DND-41 (cell line): ENCODE data around the gene MATN3.

Experiments used
- ATAC-seq: fragments of 200-7000 bp; cut with Tn5 transposase; 3 replicates; pipeline ENCODE4 v1.9.1; 2021; ENCODE audit warnings: low read depth; ENCODE audit not compliant: insufficient read depth
- DNase-seq: peaks from one replicate; pipeline ENCODE4 v3.0.0-alpha.2; 2020
- H2AFZ ChIP-seq: 2 replicates; pipeline ENCODE4 v1.6.0; 2012; ENCODE audit warnings: low read depth, low read length
- H3K27ac ChIP-seq: 2 replicates; pipeline ENCODE4 v1.5.1; 2012; ENCODE audit warnings: low read length, inconsistent platforms
- H3K27me3 ChIP-seq: fragments of 200-600 bp; sonication (generic); 2 replicates; pipeline ENCODE4 v1.6.0; 2012; ENCODE audit warnings: low read length, mild to moderate bottlenecking, inconsistent platforms; ENCODE audit not compliant: insufficient read depth, poor library complexity
- H3K36me3 ChIP-seq: 2 replicates; pipeline ENCODE4 v1.5.1; 2012; ENCODE audit warnings: low read length, inconsistent platforms; ENCODE audit not compliant: insufficient read depth
- H3K4me1 ChIP-seq: 2 replicates; pipeline ENCODE4 v1.5.1; 2012; ENCODE audit warnings: mild to moderate bottlenecking, low read length; ENCODE audit not compliant: insufficient read depth
- H3K4me2 ChIP-seq: 2 replicates; pipeline ENCODE4 v1.6.0; 2012; ENCODE audit warnings: mild to moderate bottlenecking, moderate library complexity, low read length, inconsistent platforms; ENCODE audit not compliant: insufficient read depth
- H3K4me3 ChIP-seq, 2 experiments: fragments of 200-600 bp in 1 of 2; shearing (Covaris generic) in 1 of 2; 2 replicates each; pipeline ENCODE4 v1.5.1; 2012 to 2016; ENCODE audit warnings: inconsistent platforms in 2 of 2, low read length in 2 of 2, mild to moderate bottlenecking in 2 of 2, low read depth in 1 of 2, moderate library complexity in 1 of 2
- H3K79me2 ChIP-seq: 2 replicates; pipeline ENCODE4 v1.6.0; 2012; ENCODE audit warnings: low read length, inconsistent platforms; ENCODE audit not compliant: insufficient read depth
- H3K9ac ChIP-seq: 2 replicates; pipeline ENCODE4 v1.6.0; 2012; ENCODE audit warnings: low read depth, mild to moderate bottlenecking, inconsistent platforms, low read length, moderate library complexity
- H3K9me3 ChIP-seq: 2 replicates; pipeline ENCODE4 v1.5.1; 2012; ENCODE audit warnings: low read length, moderate library complexity, mild to moderate bottlenecking, inconsistent platforms; ENCODE audit not compliant: insufficient read depth, severe bottlenecking
- H4K20me1 ChIP-seq: 2 replicates; pipeline ENCODE4 v1.6.0; 2012; ENCODE audit warnings: low read length; ENCODE audit not compliant: insufficient read depth
- CTCF ChIP-seq: IDR thresholded peaks from 2 replicates; pipeline ENCODE4 v1.5.1; 2012; ENCODE audit warnings: borderline replicate concordance, low read length, moderate library complexity, mild to moderate bottlenecking; ENCODE audit not compliant: poor library complexity, severe bottlenecking; ENCODE audit errors: extremely low read depth
- EZH2 ChIP-seq: IDR thresholded peaks from 3 replicates; pipeline ENCODE4 v1.6.1; 2012; ENCODE audit warnings: borderline replicate concordance, low read depth, mild to moderate bottlenecking, moderate library complexity, low read length, inconsistent platforms; ENCODE audit not compliant: severe bottlenecking

Gene MATN3

GRCh38 chr2:20060106-20060505 lies 47.6 kb upstream of the MATN3 start:
- no peak for DNase-seq
- H3K9me3 ChIP-seq, result no peaks in the 10 kb centered on the region

GRCh38 chr2:20057268-20057667 lies 44.8 kb upstream of the MATN3 start:
- Histone ChIP-seq H3K27ac (no peak overlapping the region), H3K27me3 (peaks cover 16% of the 10 kb centered on the region), H3K4me1 (peaks cover 6% of the 10 kb centered on the region), H3K9me3 (no peaks in the 10 kb centered on the region), H3K9ac (no peak overlapping the region), H3K36me3 (no peaks in the 10 kb centered on the region), H3K4me3 (no peak overlapping the region), H3K4me2 (no peak overlapping the region), H2AFZ (no peak overlapping the region), H3K79me2 (no peaks in the 10 kb centered on the region), H4K20me1 (no peaks in the 10 kb centered on the region)
- ATAC-seq, result no peak
- DNase-seq, result no peak
- no peak for TF ChIP-seq CTCF
- no peak for TF ChIP-seq EZH2

More at GRCh38 chr2:20060106-20060505, 47.6 kb upstream of the MATN3 start:
- H3K4me1 ChIP-seq, result no peaks in the 10 kb centered on the region
- H2AFZ ChIP-seq, result no peak overlapping the region
- no peak overlapping the region for H3K9ac ChIP-seq
- H3K4me2 ChIP-seq, result no peak overlapping the region
- no peak overlapping the region for H3K27ac ChIP-seq
- H3K4me3 ChIP-seq, result no peak overlapping the region
- TF ChIP-seq EZH2 (no peak), CTCF (no peak)
- no peaks in the 10 kb centered on the region for H4K20me1 ChIP-seq
- H3K27me3 ChIP-seq, result peaks cover 13% of the 10 kb centered on the region
- ATAC-seq, result no peak
- no peaks in the 10 kb centered on the region for H3K79me2 ChIP-seq
- H3K36me3 ChIP-seq, result no peaks in the 10 kb centered on the region

GRCh38 chr2:20054931-20055330 lies 42.5 kb upstream of the MATN3 start:
- no peak for TF ChIP-seq EZH2
- H3K9ac ChIP-seq, result no peak overlapping the region
- no peaks in the 10 kb centered on the region for H3K9me3 ChIP-seq
- H3K4me3 ChIP-seq, result no peak overlapping the region
- H3K27ac ChIP-seq, result no peak overlapping the region
- peaks cover 15% of the 10 kb centered on the region for H3K79me2 ChIP-seq
- peaks cover 6% of the 10 kb centered on the region; the same call in 1 of the 2 replicates for H4K20me1 ChIP-seq
- ATAC-seq (no peak), DNase-seq (no peak)
- peaks cover 16% of the 10 kb centered on the region for H3K27me3 ChIP-seq
- H3K4me2 ChIP-seq, result no peak overlapping the region
- peaks cover 16% of the 10 kb centered on the region for H3K4me1 ChIP-seq
- no peaks in the 10 kb centered on the region for H3K36me3 ChIP-seq
- H2AFZ ChIP-seq, result no peak overlapping the region

- peaks cover 25% of the 10 kb centered on the region for H3K4me1 ChIP-seq
- no peaks in the 10 kb centered on the region for H3K9me3 ChIP-seq
- no peak overlapping the region for H3K27ac ChIP-seq
- peaks cover 8% of the 10 kb centered on the region; the same call in 1 of the 2 replicates for H4K20me1 ChIP-seq
- peaks cover 16% of the 10 kb centered on the region for H3K27me3 ChIP-seq
- DNase-seq, result no peak
- peaks cover 23% of the 10 kb centered on the region for H3K79me2 ChIP-seq
- no peak overlapping the region for H3K4me2 ChIP-seq
- H3K36me3 ChIP-seq, result no peaks in the 10 kb centered on the region
- H3K9ac ChIP-seq, result no peak overlapping the region
- ATAC-seq, result no peak
- H2AFZ ChIP-seq, result no peak overlapping the region
- no peak for TF ChIP-seq CTCF
- H3K4me3 ChIP-seq, result no peak overlapping the region
Measured at GRCh38 chr2:20054119-20054518, 41.7 kb upstream of the MATN3 start.
